Measurements from ENCODE around the gene SPATC1L. TPM values are rescaled to one million over a fixed set of nuclear protein-coding genes. Genes with fewer than 3 reads are reported as not detected.
A peak's percentile ranks its signal among the peaks of the same experiment; 100 is the strongest.

SPATC1L gene
- total RNA-seq, 1 donor from 2014 or later: 58.7 TPM

- H3K9me3 Mint-ChIP-seq (ENCODE audit: unreplicated experiment): peaks cover 12% of the 10 kb centered on the region
- peaks cover 8% of the 10 kb centered on the region for H3K4me1 Mint-ChIP-seq (ENCODE audit: low read depth, unreplicated experiment)
- H3K36me3 Mint-ChIP-seq (ENCODE audit: unreplicated experiment): peaks cover 7% of the 10 kb centered on the region
- no peak overlapping the region for H3K27ac Mint-ChIP-seq (ENCODE audit: unreplicated experiment)
- TF ChIP-seq CTCF (IDR thresholded peaks at IDR 0.05; ENCODE audit: partially characterized antibody, unreplicated experiment): no peak
- DNase-seq: no peak
- H3K4me3 Mint-ChIP-seq (ENCODE audit: unreplicated experiment): no peak overlapping the region
- peaks cover 8% of the 10 kb centered on the region for H3K27me3 Mint-ChIP-seq (ENCODE audit: unreplicated experiment)
These were observed 24.9 kb downstream of the SPATC1L start for GRCh38 chr21:46159390-46159789.

GRCh38 chr21:46158666-46159300, 25.5 kb downstream of the SPATC1L start:
- Mint-ChIP-seq H3K36me3 (ENCODE audit: unreplicated experiment) (peaks cover 7% of the 10 kb centered on the region), H3K9me3 (ENCODE audit: unreplicated experiment) (peaks cover 12% of the 10 kb centered on the region), H3K4me3 (ENCODE audit: unreplicated experiment) (no peak overlapping the region), H3K4me1 (ENCODE audit: low read depth, unreplicated experiment) (peaks cover 8% of the 10 kb centered on the region), H3K27me3 (ENCODE audit: unreplicated experiment) (peaks cover 8% of the 10 kb centered on the region), H3K27ac (ENCODE audit: unreplicated experiment) (peak overlapping the region; percentile 80)
- TF ChIP-seq CTCF (IDR thresholded peaks at IDR 0.05; ENCODE audit: partially characterized antibody, unreplicated experiment): no peak
- no peak for DNase-seq

GRCh38 chr21:46157987-46158451, 26.2 kb downstream of the SPATC1L start:
- peaks cover 8% of the 10 kb centered on the region for H3K4me1 Mint-ChIP-seq (ENCODE audit: low read depth, unreplicated experiment)
- H3K27me3 Mint-ChIP-seq (ENCODE audit: unreplicated experiment): peaks cover 4% of the 10 kb centered on the region
- TF ChIP-seq CTCF (IDR thresholded peaks at IDR 0.05; ENCODE audit: partially characterized antibody, unreplicated experiment): no peak
- no peak overlapping the region for H3K4me3 Mint-ChIP-seq (ENCODE audit: unreplicated experiment)
- peak overlapping the region; percentile 80 for H3K27ac Mint-ChIP-seq (ENCODE audit: unreplicated experiment)
- peaks cover 10% of the 10 kb centered on the region for H3K9me3 Mint-ChIP-seq (ENCODE audit: unreplicated experiment)
- no peak for DNase-seq
- peaks cover 2% of the 10 kb centered on the region for H3K36me3 Mint-ChIP-seq (ENCODE audit: unreplicated experiment)

GRCh38 chr21:46157396-46157986, 26.8 kb downstream of the SPATC1L start:
- peaks cover 10% of the 10 kb centered on the region for H3K9me3 Mint-ChIP-seq (ENCODE audit: unreplicated experiment)
- H3K4me1 Mint-ChIP-seq (ENCODE audit: low read depth, unreplicated experiment): peaks cover 8% of the 10 kb centered on the region
- H3K36me3 Mint-ChIP-seq (ENCODE audit: unreplicated experiment): no peaks in the 10 kb centered on the region
- no peak for DNase-seq
- H3K4me3 Mint-ChIP-seq (ENCODE audit: unreplicated experiment): no peak overlapping the region
- H3K27ac Mint-ChIP-seq (ENCODE audit: unreplicated experiment): peak overlapping the region; percentile 80
- H3K27me3 Mint-ChIP-seq (ENCODE audit: unreplicated experiment): peaks cover 4% of the 10 kb centered on the region
- no peak for TF ChIP-seq CTCF (IDR thresholded peaks at IDR 0.05; ENCODE audit: partially characterized antibody, unreplicated experiment)

GRCh38 chr21:46156678-46157077, 27.6 kb downstream of the SPATC1L start:
- Mint-ChIP-seq H3K9me3 (ENCODE audit: unreplicated experiment) (peaks cover 13% of the 10 kb centered on the region), H3K27me3 (ENCODE audit: unreplicated experiment) (peaks cover 6% of the 10 kb centered on the region), H3K36me3 (ENCODE audit: unreplicated experiment) (no peaks in the 10 kb centered on the region), H3K27ac (ENCODE audit: unreplicated experiment) (no peak overlapping the region), H3K4me3 (ENCODE audit: unreplicated experiment) (no peak overlapping the region), H3K4me1 (ENCODE audit: low read depth, unreplicated experiment) (peaks cover 8% of the 10 kb centered on the region)
- TF ChIP-seq CTCF (IDR thresholded peaks at IDR 0.05; ENCODE audit: partially characterized antibody, unreplicated experiment): no peak
- peak; percentile 12 for DNase-seq

Data from glutamatergic neuron (in vitro differentiated cells).